ENCODE measurements around the gene CA9.

- TF ChIP-seq CTCF (IDR thresholded peaks at IDR 0.05) (no peak), TCF7 (CRISPR knock-in tag; IDR thresholded peaks at IDR 0.05; ENCODE audit: low read depth) (no peak), FOXP4 (CRISPR knock-in tag; IDR thresholded peaks at IDR 0.05) (no peak)
- TF ChIP-seq, protein P1, sequence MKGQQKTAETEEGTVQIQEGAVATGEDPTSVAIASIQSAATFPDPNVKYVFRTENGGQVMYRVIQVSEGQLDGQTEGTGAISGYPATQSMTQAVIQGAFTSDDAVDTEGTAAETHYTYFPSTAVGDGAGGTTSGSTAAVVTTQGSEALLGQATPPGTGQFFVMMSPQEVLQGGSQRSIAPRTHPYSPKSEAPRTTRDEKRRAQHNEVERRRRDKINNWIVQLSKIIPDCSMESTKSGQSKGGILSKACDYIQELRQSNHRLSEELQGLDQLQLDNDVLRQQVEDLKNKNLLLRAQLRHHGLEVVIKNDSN (CRISPR knock-in tag; IDR thresholded peaks at IDR 0.05), result no peak
These were observed 20.1 kb upstream of the CA9 start for GRCh38 chr9:35653611-35654010.

Data from WTC11 (cell line).